Left ventricle myocardium superior (tissue), 1 donor: ENCODE results near the gene CAMK2B. TPM values are rescaled to one million over a fixed set of nuclear protein-coding genes. Genes with fewer than 3 reads are reported as not detected.
A peak's percentile ranks its signal among the peaks of the same experiment; 100 is the strongest.
"Not testable (repeated sequence)": the region's sequence is repeated elsewhere in the genome, so short reads cannot be mapped to it uniquely, and the experiment has no call there.

ENCODE experiments used
- ATAC-seq: fragments of 200-7000 bp; cut with Tn5 transposase; one replicate; pipeline ENCODE4 v1.9.1; 2020; ENCODE audit warnings: mild to moderate bottlenecking, moderate library complexity
- DNase-seq: peaks from one replicate; pipeline ENCODE4 v3.0.0-alpha.2; 2020
- intact Hi-C: fragments of 100-400 bp; cut with micrococcal nuclease; formaldehyde crosslinking; loops from one replicate; pipeline ENCODE4 v1.11.0; 2022
- total RNA-seq: library from RNA; stranded (reverse); fragmentation: NEBNext Ultra II Directional; extraction: Animal tissue kit (Norgen Biotek cat#: 25700); gene quantifications from one replicate; pipeline ENCODE4 v1.2.1, GENCODE V29; 2021
- donor health status: DM: no; HTN: yes; CAD: no; lungs with severe emphysema.

CAMK2B gene
- total RNA-seq, 1 donor from 2014 or later, result 98.4 TPM

DNA sequence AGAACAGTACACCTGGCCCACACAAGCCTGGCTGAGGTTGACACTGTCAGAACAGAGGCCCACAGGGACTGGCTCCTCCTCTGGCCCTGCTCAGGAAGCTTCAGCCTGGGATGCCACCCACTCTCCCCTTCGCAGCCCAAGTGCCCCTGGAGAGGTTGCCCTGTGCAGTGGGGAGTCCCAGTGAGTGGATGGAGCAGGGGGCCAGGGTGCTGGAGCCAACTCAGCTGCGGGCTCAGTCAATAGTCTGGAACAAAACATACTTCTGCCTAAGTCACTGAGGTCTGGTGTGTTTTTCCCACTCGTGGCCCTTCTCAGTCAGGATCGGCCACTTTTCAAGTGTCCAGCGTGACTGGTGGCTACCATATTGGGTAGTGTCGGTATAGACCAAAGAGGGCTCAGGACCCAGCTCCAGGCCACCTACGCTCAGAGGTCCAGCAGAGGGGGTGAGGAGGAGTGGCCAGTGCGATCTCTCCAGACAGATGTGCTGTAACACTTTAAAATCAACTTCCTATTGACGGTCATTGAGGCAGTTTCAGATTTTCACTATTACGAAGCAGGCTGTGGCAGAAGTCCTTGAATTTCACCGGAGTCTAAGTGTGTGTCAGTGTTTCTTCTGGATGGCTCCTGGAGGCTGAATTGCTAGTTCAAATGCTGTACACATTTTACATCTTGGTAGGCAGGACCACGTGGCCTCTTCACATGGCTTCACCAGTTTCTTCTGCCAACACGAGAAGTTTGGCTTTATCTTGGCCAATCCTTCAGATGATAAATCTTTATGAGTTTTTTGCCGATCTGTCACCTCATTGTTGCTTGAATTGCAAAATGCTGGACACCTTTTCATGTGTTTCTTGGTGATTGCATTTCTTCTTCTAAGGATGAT lies 135.2 kb downstream of the CAMK2B start:
- DNase-seq (no peak), ATAC-seq (no peak)
- intact Hi-C loops, result no loop called here

DNA sequence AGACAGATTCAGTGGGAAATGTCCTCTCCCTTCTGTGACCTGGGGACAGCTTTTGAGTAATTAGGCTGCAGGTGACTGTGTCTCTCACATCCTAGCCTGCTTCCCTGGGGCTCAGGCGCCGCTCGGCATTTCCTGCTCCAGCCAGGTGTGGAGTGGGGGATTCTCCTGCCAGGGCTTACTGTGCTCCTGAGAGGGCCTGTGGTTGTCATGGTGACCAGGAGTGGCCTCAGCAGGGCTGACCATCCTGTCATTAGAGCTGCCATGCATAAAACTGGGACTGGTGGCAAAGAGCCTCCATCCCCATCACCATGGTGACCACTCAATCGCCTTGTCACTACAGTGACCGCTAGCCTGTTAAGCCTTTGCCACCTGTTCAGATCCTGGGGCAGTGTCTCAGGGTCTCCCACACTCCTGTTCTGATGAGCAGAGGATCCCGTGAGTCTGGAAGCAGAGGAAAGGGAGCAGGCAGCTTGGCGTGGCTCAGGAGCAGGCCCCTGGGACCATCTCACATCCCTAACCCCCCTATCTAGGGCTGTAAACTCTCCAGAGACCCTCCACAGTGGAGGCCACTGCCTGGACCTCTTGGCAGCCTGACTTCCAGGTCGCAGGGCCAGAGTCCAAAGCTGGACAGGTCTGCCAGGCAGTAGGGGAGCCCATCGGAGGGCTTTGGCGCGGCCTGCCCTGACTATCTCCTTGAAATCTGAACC lies 136.0 kb downstream of the CAMK2B start, which contains the start of gene GCK:
Gene GCK, minus strand, starts transcription at position 154 of the 707 bp plus-strand sequence. CDS start 486 bp downstream, outside the sequence.
- DNase-seq, result no peak
- intact Hi-C loops, result no loop called here
- no peak for ATAC-seq

DNA sequence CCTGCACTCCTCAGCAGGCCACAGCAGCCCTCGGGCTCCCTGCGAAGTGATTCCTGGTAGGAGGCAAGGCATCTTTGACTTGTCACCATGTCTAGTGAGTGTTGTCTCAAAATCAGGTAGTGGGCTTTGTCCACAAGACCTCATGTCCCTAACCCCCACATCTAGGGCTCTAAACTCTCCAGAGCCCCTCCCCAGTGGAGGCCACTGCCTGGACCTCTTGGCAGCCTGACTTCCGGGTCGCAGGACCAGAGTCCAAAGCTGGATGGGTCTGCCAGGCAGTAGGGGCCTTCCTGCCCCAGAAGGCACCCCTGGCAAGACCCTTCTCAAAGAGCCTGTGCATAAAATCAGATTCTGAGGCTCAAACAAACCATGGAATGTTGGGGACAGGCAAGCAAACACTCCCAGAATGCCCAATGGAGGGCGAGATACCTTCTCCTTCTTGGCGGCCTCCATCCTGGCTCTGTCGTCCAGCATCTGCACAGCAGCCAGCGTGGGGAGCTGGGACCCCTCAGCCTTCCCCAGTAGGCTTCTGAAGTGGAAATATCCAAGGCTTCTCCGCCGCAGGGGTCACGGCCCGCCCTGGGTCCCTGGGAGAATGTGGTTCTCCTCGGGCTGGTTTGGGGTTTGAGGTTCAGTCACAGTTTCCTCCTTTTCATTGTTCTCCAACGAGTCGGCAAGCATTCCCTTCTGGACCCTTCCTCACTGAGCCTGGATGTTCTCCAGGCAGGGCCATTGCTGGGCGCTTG lies 136.7 kb downstream of the CAMK2B start:
- DNase-seq (no peak), ATAC-seq (no peak)
- intact Hi-C loops, result no loop called here

DNA sequence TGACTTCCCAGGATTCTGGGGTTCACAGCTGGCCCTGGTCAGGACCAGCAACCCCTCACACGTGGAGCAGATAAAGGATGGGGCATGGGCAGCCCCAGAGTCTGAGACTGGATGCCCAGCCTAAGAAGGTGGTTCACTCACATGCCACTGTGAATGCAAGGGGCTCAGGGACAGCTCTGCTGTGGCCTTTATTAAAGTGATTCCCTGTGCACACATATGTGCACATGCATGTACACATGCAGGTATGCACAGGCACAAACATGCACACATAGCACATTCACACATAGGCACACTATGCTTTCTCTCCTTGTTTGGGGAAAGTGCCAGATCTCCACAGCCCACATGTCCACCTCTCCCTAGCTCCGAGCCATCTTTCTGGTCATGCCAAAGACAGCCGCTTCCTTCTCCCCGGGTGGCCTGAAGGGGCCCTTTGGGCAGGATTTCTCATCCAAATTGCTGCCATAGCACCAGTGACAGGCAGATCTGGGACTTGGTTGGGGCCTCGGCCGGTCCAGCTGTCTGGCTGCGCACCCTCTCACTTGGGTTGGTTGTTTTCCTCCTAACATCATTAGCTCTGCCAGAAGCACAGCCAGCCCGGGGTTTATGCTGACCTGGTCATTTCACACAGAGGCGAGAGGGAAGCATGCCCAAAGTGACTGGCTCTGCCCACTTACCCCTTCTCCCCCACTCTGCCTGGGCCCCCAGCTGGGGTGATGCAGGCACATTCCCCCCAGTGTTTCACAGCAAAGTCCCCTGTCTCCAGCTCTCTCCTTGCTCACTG lies 137.6 kb downstream of the CAMK2B start:
- intact Hi-C loops, result no loop called here
- ATAC-seq (no peak), DNase-seq (no peak)

DNA sequence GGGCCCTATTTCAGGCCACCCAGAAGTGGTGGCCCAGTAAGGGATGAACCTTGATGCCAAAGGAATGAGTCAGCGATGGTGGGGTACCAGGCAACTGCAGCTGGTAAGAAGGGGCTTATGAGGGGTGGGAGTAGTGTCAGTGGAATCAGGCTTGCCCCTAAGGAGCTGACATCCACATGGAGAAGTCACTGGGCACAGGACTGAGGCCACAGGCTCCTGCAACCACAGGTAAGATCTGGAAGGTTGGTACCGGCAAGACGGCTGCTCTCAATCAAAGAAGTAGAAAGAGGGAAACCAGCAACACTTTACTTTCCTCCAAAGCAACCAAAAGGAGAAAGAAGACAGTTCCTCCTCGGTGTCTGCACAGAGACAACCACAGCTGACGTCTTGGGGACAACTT lies 138.7 kb downstream of the CAMK2B start:
- ATAC-seq, result no peak
- intact Hi-C loops, result no loop called here
- DNase-seq, result no peak

DNA sequence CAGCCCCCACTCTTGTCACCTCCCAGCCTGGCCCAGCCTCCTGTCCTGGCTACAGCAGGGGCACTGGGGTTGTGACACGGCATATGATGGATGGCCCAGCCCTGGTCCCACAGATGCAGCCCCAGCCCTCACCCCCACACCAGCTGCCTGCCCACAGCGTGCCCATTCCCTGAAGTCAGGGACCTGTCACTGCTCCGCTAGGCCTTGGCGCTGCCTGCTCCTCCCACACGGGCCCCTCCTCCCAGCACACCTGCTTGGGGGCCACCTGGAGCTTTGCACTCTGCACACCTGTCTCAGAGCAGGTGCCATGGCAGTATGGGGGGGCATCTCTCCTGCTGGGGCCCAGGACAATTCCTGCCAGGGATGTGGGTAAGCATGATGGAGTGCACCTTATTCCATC lies 139.7 kb downstream of the CAMK2B start:
- DNase-seq (no peak), ATAC-seq (no peak)
- intact Hi-C loops, result no loop called here

DNA sequence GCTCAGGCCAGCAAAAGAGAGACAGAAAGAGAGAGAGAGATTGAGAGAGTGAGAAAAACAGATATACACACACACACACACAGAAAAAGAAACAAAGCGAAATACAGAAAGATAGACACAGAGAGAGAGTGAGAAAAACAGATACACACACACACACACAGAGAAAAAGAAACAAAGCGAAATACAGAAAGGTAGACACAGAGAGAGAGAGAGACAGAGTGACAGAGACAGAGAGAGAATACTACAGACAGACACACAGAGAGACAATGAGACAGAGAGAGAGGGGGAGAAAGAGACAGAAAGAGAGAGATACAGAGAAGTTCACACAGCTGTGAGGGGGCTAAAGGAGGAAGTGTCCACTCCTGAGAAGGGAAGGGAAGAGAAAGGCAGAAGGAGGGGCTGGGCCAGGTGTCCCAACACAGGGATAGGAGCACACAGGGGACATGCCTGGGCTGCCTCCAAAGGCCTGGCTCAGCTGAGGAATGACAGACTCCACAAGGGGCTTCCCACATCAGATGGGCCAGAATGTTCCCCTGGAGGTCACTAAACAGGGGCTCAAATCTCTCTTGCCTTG lies 140.4 kb downstream of the CAMK2B start:
- no peak for DNase-seq
- ATAC-seq, result no peak
- intact Hi-C loops, result no loop called here

DNA sequence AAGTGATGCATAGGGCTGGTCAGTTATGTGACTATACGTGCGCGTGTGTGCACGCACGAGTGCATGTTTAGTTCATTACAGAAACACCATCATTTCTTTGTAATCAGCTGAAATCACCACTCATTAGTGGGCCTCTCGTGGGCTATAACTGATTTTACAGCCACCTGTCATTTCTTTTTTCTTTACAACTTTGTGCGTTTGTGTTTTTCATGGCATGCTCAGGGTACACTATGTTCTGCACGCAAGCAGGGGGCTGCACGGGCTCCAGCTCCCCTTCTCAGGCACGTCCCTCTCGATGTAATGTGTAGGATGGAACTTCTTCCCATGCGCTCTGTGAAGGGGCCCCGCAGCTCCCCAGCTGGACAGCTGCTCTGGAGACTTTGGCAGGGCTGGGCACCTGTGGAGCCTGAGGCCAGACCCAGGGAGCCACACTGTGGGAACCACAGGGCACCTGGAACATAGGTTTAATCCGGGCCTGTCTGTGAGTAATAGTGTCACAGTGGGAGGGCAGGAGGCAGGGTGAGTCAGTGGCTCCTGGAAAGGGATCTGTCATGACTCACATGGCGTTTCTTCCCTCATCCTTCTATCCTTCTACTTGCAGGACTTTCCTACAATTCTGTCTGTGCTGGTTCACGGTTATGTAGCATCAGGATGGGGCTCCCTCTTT lies 141.1 kb downstream of the CAMK2B start:
- ATAC-seq (no peak), DNase-seq (no peak)
- intact Hi-C loops, result no loop called here

DNA sequence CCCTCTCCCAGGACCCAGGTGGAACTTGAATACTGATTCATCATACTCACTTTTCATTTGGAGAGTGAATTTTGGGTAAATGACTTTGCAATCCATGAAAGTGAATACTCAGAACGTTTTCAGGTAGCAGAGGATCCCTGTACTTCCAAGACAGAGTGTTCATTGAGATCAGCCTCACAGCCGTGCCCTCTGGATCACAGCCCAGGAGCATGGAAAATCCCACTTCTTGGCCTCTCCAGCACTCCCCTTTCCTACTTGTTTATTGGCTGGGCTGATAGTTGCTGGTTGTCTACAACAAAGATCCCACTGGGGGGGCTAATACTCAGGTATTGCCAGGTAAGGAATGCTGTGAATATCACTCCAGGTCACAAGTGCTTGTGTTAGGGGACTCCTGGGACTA lies 142.0 kb downstream of the CAMK2B start:
- intact Hi-C loops, result no loop called here
- ATAC-seq, result no peak
- no peak for DNase-seq

DNA sequence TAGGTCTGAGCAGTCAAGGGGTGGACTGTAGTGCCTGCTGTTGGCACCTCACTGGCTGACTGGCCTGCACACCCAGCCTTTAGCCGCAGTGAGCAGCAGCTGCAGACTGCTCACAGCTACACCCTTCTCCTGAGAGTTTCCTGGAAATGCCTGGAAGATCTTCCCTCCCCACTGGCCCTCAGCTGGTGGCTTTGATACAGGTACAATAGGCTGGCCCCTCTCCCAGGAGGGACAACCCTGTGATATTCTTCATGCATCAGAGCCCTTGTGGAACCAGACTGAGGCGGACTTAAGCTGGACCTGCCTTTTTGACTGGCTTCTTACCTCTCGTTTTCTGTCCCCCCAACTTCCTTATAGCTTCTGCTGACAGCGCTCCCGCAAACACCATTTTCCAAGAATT lies 142.6 kb downstream of the CAMK2B start:
- no peak for DNase-seq
- intact Hi-C loops, result no loop called here
- ATAC-seq, result no peak

DNA sequence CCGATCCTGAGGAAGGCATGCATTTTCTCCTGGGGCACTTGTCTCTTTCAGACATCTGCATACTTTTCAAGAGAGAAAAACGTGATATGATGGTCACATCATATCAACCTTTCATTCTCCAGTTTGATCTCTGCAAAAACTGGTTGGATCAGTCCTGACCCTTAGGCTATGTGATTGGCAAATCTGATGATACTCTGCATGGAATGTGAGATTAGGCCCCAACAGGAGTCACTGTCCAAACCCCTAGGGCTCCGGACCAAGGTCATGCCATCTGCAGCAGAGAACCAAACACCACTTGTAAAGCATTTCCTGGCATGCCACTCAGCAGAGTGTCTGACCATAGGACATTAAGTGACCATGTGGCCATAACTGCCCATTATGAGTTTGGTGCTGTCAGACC lies 144.8 kb downstream of the CAMK2B start:
- no peak for DNase-seq
- no peak for ATAC-seq
- intact Hi-C loops, result no loop called here

DNA sequence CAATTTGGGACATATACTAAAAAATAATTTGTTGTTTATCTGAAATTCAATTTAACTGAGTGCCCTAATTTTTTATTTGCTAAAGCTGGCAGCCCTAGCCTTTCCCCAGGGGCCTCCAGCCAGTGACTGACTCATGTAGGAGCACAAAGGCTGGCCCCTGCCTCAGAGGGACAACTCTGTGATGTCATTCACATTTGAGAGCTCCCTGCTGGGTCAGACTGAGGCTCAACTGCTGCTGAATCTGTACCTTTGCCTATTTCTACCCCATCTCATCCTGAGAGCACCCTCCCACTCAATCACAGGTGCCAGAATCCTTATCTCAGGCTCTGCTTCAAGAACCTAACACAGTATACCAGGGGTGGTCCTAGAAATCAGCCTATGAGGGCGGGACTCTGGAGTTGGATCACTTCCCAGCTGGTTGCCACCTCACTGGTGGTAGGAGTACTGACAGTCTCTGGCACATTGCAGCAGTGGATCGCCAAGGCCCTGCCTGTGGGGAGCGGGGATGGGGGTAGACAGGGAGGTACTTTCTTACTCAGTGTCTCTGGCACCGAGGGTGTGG lies 147.7 kb downstream of the CAMK2B start:
- peak; percentile 34 for DNase-seq
- intact Hi-C loops, result no loop called here
- ATAC-seq, result peak; percentile 88

DNA sequence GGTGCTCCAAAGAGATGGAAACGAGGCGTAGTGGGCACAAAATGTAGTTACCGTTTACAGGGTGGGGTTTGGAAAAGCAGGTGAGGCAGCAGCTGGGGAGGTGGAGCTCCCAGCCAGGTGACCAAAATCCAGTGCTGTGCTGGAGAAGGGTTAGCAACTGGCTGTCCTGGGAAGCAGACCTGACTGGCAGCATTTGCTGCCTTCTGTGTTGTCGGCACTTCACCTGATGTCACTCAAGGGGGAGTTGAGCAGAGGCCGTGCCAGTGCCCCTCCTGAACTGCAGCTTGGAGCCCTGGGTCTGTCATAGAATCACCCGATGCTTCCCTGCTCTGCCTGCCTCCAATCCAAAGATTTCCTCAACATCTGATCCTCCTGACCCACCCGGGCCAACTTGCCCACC lies 148.9 kb downstream of the CAMK2B start:
- ATAC-seq, result no peak
- no peak for DNase-seq
- intact Hi-C loops, result no loop called here

DNA sequence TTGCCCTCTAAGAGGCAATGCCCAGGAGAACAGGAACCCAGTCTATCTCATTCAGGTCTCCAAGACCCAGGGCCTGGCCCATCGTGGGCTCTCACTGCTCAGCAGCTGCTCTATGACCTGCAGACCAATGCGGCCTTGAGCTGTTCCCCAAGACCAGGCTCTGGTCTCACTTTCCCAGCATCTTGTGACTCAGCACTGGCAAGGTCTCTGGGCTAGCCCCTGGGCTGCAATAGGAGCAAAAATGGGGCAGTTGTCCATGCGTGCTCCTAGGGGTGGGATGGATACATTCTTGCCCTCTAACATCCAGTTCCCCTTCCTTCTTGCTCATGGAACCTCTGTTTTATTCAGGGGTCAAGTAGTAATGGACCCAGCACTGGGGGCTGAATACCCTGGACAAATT lies 149.7 kb downstream of the CAMK2B start:
- ATAC-seq (no peak), DNase-seq (no peak)
- intact Hi-C loops, result no loop called here

DNA sequence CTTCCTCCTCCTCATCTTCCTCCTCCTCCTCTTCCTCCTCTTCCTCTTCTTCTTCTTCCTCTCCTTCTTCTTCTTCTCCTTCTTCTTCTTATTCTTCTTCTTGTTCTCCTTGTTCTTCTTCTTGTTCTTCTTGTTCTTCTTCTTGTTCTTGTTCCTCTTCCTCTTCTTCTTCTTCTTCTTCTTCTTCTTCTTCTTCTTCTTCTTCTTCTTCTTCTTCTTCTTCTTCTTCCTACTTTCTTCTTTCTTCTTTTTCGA lies 150.8 kb downstream of the CAMK2B start:
- intact Hi-C loops, ATAC-seq, DNase-seq: not testable (repeated sequence)

DNA sequence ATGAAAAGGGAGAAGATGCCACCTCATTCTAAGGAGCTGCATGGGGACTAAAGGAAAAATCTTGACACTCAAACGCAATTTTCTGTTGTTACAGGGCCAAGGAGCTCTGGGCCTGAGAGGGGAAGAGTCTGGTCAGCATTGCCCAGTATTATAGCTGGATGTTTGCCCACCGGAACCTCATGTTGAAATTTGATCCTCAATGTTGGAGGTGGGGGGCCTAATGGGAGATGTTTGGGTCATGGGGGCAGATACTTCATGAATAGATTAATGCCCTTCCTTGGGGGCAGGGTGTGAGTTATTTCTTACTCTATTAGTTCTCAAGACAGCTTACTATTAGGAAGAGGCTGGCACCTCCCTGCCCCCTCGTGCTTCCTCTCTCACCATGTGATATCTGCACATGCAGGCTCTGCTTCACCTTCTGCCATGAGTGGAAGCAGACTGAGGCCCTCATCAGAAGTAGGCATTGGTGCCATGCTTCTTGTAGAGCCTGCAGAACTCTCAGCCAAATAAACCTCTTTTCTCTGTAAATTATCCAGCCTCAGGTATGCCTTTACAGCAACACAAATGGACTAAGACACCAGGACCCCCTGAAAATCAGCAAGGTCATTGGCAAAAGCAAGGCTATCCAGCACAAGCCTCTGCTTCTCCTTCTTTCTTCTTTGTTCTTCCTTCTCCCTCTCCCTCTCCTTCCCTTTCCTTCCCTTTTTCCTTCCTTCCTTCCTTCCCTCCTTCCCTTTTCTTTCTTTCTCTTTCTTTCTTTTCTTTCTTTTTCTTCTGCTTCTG lies 151.3 kb downstream of the CAMK2B start:
- no peak for DNase-seq
- no peak for ATAC-seq
- intact Hi-C loops, result no loop called here

DNA sequence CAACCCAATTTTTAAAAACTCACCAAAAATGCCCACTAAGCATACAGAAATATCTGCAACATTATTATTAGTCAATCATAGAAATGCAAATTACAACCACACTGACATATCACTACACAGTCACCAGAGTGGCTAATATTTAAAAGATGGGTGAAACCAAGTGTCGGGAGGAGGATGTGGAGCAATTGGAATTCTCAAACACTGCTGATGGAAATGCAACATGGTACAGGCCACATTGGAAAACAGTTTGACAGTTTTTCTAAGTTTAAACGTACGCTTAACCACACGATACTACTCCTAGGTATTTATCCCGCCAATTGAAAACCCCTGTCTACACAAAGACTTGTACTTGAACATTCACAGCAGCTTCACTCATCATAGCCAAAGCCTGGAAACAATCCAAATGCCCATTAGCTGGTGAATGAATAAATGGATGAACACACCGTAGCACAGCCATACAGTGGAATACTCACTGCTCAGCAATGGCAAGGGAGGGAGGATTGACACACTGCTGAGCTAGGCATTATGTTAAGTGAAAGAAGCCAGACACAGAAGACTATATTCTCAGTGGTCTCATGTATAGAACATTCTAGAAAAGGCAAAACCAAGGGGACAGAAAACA lies 152.5 kb downstream of the CAMK2B start:
- intact Hi-C loops, result no loop called here
- no peak for DNase-seq
- ATAC-seq, result no peak
